ENCODE data around the gene IRX2. TPM values are rescaled to one million over a fixed set of nuclear protein-coding genes. Genes with fewer than 3 reads are reported as not detected.

Gene IRX2
- total RNA-seq: 3.7 TPM

DNA sequence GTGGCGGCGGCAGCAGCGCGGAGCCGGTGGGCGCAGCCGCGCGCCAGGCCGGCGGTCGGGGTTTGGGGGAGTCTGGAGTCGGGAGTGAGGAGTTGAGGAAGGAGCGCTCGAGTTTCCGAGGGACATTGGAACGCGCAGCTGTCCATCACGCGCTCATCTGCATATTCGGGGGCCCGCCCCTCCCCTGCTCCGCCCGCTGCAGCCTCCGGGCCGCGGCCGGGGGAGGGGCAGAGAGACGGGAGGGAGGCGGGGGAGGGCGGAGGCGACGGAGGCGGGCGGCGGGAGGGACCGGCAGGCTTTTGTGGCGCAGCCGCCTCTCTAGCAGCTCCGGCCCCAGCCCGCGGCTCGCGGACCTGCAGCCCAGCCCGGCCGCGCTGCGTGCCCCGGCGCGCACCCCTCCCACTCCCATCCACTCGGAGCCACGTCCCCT lies at the start of gene IRX2:
Gene IRX2, minus strand, starts transcription at position 86 of the 430 bp plus-strand sequence. CDS start 264 bp downstream, outside the sequence.
- Histone ChIP-seq H3K9me3 (no peaks in the 10 kb centered on the region), H3K4me1 (peaks cover 55% of the 10 kb centered on the region), H3K4me3 (peak within 1 kb of the TSS; percentile 37 to 48), H3K27me3 (peaks cover 12% of the 10 kb centered on the region), H3K27ac (peak within 1 kb of the TSS; percentile 48), H3K36me3 (peaks cover 0 to 3% of the 10 kb centered on the region in 2 donors)
- TF ChIP-seq, protein P1, sequence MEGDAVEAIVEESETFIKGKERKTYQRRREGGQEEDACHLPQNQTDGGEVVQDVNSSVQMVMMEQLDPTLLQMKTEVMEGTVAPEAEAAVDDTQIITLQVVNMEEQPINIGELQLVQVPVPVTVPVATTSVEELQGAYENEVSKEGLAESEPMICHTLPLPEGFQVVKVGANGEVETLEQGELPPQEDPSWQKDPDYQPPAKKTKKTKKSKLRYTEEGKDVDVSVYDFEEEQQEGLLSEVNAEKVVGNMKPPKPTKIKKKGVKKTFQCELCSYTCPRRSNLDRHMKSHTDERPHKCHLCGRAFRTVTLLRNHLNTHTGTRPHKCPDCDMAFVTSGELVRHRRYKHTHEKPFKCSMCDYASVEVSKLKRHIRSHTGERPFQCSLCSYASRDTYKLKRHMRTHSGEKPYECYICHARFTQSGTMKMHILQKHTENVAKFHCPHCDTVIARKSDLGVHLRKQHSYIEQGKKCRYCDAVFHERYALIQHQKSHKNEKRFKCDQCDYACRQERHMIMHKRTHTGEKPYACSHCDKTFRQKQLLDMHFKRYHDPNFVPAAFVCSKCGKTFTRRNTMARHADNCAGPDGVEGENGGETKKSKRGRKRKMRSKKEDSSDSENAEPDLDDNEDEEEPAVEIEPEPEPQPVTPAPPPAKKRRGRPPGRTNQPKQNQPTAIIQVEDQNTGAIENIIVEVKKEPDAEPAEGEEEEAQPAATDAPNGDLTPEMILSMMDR (IDR thresholded peaks at IDR 0.05): no peak
- TF ChIP-seq POLR2A (IDR thresholded peaks at IDR 0.05): no peak
- TF ChIP-seq POLR2AphosphoS5 (IDR thresholded peaks at IDR 0.05; ENCODE audit: insufficient read depth in 1 of 2, low read depth in 1 of 2): no peak
- peak; percentile 79 to 92 for DNase-seq (ENCODE audit: extremely low spot score in 2 of 2)
- intact Hi-C loops (cut with DNase I): no loop called here

DNA sequence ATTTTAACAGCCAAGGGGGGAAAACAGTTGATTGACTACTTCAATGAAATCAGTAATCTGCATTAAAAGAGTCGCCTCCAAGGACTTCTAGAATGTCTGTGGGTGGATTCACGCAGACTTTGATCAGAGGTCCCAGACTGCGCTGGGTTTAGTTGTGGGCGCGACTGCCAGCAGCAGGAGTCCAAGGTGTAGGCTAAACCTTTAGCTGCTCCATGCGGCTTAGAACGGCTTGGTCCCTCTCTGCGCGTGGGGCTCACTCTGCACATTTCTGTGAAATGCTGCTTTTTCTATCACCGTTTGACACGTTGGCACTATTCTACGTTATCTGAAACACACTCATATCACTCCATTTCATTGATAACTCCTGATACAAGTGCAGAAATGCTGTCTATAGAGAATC lies 48.6 kb upstream of the IRX2 start:
- H3K27me3 ChIP-seq: no peaks in the 10 kb centered on the region
- no peak overlapping the region for H3K27ac ChIP-seq
- no peak overlapping the region for H3K4me3 ChIP-seq
- H3K9me3 ChIP-seq: no peaks in the 10 kb centered on the region
- intact Hi-C loops (cut with DNase I): no loop called here
- no peak for TF ChIP-seq POLR2AphosphoS5 (IDR thresholded peaks at IDR 0.05; ENCODE audit: insufficient read depth in 1 of 2, low read depth in 1 of 2)
- no peak for TF ChIP-seq POLR2A (IDR thresholded peaks at IDR 0.05)
- TF ChIP-seq, protein P1 (IDR thresholded peaks at IDR 0.05): no peak
- H3K4me1 ChIP-seq: no peaks in the 10 kb centered on the region
- no peaks in the 10 kb centered on the region for H3K36me3 ChIP-seq
- no peak for DNase-seq (ENCODE audit: extremely low spot score in 2 of 2)

DNA sequence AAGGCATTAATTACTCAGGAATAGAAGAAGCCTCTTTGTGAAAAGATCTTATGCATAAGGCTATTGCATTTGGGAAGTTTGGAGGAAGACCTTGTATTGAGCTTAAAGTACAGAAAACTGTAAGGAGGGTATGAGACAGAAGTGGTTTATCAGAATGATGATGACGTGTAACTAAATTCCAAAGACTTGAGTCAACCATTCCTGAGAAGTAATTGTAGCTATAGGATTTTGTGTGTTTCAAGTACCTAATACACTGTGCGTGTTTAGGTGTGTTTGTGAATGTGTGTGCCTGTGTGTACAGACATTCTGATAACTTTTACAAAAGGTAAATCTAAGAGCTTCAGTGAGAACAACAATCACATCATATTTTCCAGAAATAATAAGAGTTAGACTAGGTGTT lies 46.5 kb upstream of the IRX2 start:
- Histone ChIP-seq H3K9me3 (no peaks in the 10 kb centered on the region), H3K4me1 (no peaks in the 10 kb centered on the region), H3K27ac (no peak overlapping the region), H3K27me3 (no peaks in the 10 kb centered on the region), H3K4me3 (no peak overlapping the region), H3K36me3 (no peaks in the 10 kb centered on the region)
- intact Hi-C loops (cut with DNase I): no loop called here
- DNase-seq (ENCODE audit: extremely low spot score in 2 of 2): no peak
- TF ChIP-seq POLR2AphosphoS5 (IDR thresholded peaks at IDR 0.05; ENCODE audit: insufficient read depth in 1 of 2, low read depth in 1 of 2): no peak

DNA sequence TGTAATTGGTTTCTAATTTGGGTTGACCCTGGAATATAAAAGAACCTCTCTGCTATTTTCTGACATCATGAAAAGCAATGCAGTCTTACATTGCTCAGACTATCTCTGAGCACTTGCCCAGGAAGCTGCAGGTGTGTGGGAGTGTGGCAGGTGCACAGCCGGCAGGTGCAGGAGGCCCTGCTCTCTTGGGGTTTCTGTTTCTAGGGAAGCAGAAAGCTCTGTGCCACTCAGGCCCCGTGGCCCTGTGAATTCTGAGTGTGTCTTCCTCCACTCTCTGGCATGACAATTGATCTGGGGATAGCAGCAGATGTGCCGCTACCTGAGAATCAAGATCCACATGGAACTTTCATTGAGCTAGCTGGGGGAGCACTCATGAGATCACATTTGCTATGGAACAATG lies 45.7 kb upstream of the IRX2 start:
- Histone ChIP-seq H3K27me3 (no peaks in the 10 kb centered on the region), H3K4me1 (no peaks in the 10 kb centered on the region), H3K9me3 (no peaks in the 10 kb centered on the region), H3K27ac (no peak overlapping the region), H3K36me3 (no peaks in the 10 kb centered on the region), H3K4me3 (no peak overlapping the region)
- TF ChIP-seq POLR2AphosphoS5 (IDR thresholded peaks at IDR 0.05; ENCODE audit: insufficient read depth in 1 of 2, low read depth in 1 of 2) (no peak), POLR2A (IDR thresholded peaks at IDR 0.05) (no peak)
- TF ChIP-seq, protein P1 (IDR thresholded peaks at IDR 0.05): no peak
- DNase-seq (ENCODE audit: extremely low spot score in 2 of 2): no peak
- intact Hi-C loops (cut with DNase I): no loop called here

DNA sequence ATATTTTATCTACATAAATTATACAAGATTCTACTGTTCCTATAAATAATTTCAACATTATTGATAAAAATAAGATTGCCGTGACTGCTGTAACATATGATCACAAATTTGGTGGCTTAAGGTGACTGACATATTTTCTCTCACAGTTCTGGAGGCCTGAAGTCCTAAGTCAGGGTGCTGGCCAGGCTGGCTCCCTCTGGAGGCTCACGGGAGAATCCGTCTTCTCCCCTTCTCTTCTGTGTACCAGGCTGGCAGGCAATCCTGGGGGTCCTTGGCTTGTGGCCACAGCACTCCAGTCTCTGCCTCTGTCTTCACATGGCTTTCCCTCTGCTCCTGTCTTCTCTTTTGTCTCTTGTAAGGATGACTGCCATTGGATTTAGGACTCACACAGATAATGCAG lies 31.7 kb upstream of the IRX2 start:
- no peak for DNase-seq (ENCODE audit: extremely low spot score in 2 of 2)
- no peaks in the 10 kb centered on the region for H3K4me1 ChIP-seq
- no peaks in the 10 kb centered on the region for H3K9me3 ChIP-seq
- H3K27ac ChIP-seq: no peak overlapping the region
- H3K36me3 ChIP-seq: no peaks in the 10 kb centered on the region
- no peaks in the 10 kb centered on the region for H3K27me3 ChIP-seq
- TF ChIP-seq POLR2A (IDR thresholded peaks at IDR 0.05) (no peak), POLR2AphosphoS5 (IDR thresholded peaks at IDR 0.05; ENCODE audit: insufficient read depth in 1 of 2, low read depth in 1 of 2) (no peak)
- TF ChIP-seq, protein P1 (IDR thresholded peaks at IDR 0.05): no peak
- H3K4me3 ChIP-seq: no peak overlapping the region
- intact Hi-C loops (cut with DNase I): no loop called here

All from vagina (tissue), 2 donors.